Measurements from ENCODE around the gene MAGI2.

DNA sequence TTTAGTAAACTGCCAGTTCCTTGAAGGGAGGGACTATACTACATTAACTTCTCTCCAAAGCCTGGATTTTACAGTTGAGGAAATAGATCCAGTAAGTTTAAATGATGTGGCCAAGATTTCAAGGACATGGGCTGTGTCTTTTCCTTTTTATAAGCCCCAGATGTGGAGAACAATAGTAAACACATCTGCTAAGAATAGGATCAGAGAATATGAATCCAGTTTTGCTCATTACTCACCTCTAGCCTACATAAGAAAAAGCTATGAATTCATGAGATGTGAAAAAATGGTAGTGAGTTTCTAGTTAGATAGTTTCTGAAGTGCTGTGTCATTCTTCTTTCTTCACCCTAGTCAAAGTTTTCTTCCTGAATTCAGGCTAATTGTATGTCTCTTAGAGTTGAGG is 38.6 kb downstream of the MAGI2 start:
- TF ChIP-seq CTCF (conservative IDR thresholded peaks at IDR 0.05; ENCODE audit: low read length) (no peak), EZH2phosphoT487 (IDR thresholded peaks at IDR 0.05; ENCODE audit: borderline replicate concordance, low read depth, low read length) (no peak)
